ENCODE measurements around the gene PDE11A. TPM values are rescaled to one million over a fixed set of nuclear protein-coding genes. Genes with fewer than 3 reads are reported as not detected.

Gene PDE11A
- total and polyA plus RNA-seq, 2 experiments from 2014 or later = 1.7 to 3.6 TPM

- no peak overlapping the region for H3K4me3 ChIP-seq
- H3K9me3 ChIP-seq (ENCODE audit: low read depth) = no peaks in the 10 kb centered on the region
- no peaks in the 10 kb centered on the region for H3K27me3 ChIP-seq
- no peak for DNase-seq (ENCODE audit: low read depth in 1 of 2, low spot score in 1 of 2)
- H3K27ac ChIP-seq = no peak overlapping the region
- no peaks in the 10 kb centered on the region for H3K4me1 ChIP-seq (ENCODE audit: low read depth)
- no peak for TF ChIP-seq CTCF (IDR thresholded peaks at IDR 0.05; ENCODE audit: low read depth, low read length)
- H3K36me3 ChIP-seq = no peaks in the 10 kb centered on the region
Measured at GRCh38 chr2:177738461-177739235, 333.9 kb downstream of the PDE11A start.

GRCh38 chr2:177735318-177735803 lies 337.2 kb downstream of the PDE11A start:
- TF ChIP-seq CTCF (IDR thresholded peaks at IDR 0.05; ENCODE audit: low read depth, low read length) = no peak
- no peaks in the 10 kb centered on the region for H3K36me3 ChIP-seq
- H3K27me3 ChIP-seq = no peaks in the 10 kb centered on the region
- H3K9me3 ChIP-seq (ENCODE audit: low read depth) = no peaks in the 10 kb centered on the region
- H3K4me3 ChIP-seq = no peak overlapping the region
- DNase-seq (ENCODE audit: low read depth in 1 of 2, low spot score in 1 of 2) = no peak
- H3K4me1 ChIP-seq (ENCODE audit: low read depth) = no peaks in the 10 kb centered on the region
- no peak overlapping the region for H3K27ac ChIP-seq

GRCh38 chr2:177733322-177733855 lies 339.2 kb downstream of the PDE11A start:
- no peaks in the 10 kb centered on the region for H3K9me3 ChIP-seq (ENCODE audit: low read depth)
- no peaks in the 10 kb centered on the region for H3K36me3 ChIP-seq
- peaks cover 2% of the 10 kb centered on the region for H3K27me3 ChIP-seq
- H3K4me1 ChIP-seq (ENCODE audit: low read depth) = peaks cover 11% of the 10 kb centered on the region
- H3K27ac ChIP-seq = no peak overlapping the region
- no peak for TF ChIP-seq CTCF (IDR thresholded peaks at IDR 0.05; ENCODE audit: low read depth, low read length)
- no peak for DNase-seq (ENCODE audit: low read depth in 1 of 2, low spot score in 1 of 2)
- no peak overlapping the region for H3K4me3 ChIP-seq

- Histone ChIP-seq H3K4me3 (no peak overlapping the region), H3K4me1 (ENCODE audit: low read depth) (peaks cover 25% of the 10 kb centered on the region), H3K9me3 (ENCODE audit: low read depth) (no peaks in the 10 kb centered on the region), H3K27me3 (peaks cover 2% of the 10 kb centered on the region), H3K27ac (no peak overlapping the region), H3K36me3 (no peaks in the 10 kb centered on the region)
- TF ChIP-seq CTCF (IDR thresholded peaks at IDR 0.05; ENCODE audit: low read depth, low read length) = no peak
- DNase-seq (ENCODE audit: low read depth in 1 of 2, low spot score in 1 of 2) = no peak
Measured at GRCh38 chr2:177731384-177731783, 341.2 kb downstream of the PDE11A start.

GRCh38 chr2:177730792-177731191 lies 341.8 kb downstream of the PDE11A start:
- no peaks in the 10 kb centered on the region for H3K36me3 ChIP-seq
- no peak for DNase-seq (ENCODE audit: low read depth in 1 of 2, low spot score in 1 of 2)
- no peak overlapping the region for H3K4me3 ChIP-seq
- peaks cover 2% of the 10 kb centered on the region for H3K27me3 ChIP-seq
- TF ChIP-seq CTCF (IDR thresholded peaks at IDR 0.05; ENCODE audit: low read depth, low read length) = no peak
- H3K4me1 ChIP-seq (ENCODE audit: low read depth) = peaks cover 25% of the 10 kb centered on the region
- H3K27ac ChIP-seq = no peak overlapping the region
- no peaks in the 10 kb centered on the region for H3K9me3 ChIP-seq (ENCODE audit: low read depth)
